GM12878 (cell line): ENCODE data around the gene ODR4. TPM values are rescaled to one million over a fixed set of nuclear protein-coding genes. Genes with fewer than 3 reads are reported as not detected.

ENCODE experiments used
- ATAC-seq: fragments of 200-7000 bp; cut with Tn5 transposase; 3 replicates; pipeline ENCODE4 v1.9.1; 2020; ENCODE audit warnings: mild to moderate bottlenecking, moderate library complexity
- BruUV-seq: library from RNA; stranded (reverse); fragments of 400-500 nt; replicated peaks from 2 replicates; lab custom pipeline; 2021; lab: Mats Ljungman, UMichigan
- CTCF ChIA-PET: fragments of 300-600 bp; sonication (Branson Sonifier 250); formaldehyde crosslinking; extraction: SDS; loops from one replicate; lab custom pipeline; 2021; ENCODE audit warnings: inconsistent platforms; lab: Yijun Ruan, JAX
- POLR2A ChIA-PET: fragments of 350-600 bp; formaldehyde crosslinking; extraction: SDS; loops from one replicate; lab custom pipeline; 2021; ENCODE audit warnings: inconsistent platforms; lab: Charles Lee
- RAD21 ChIA-PET: fragments of 300-600 bp; sonication (Branson Sonifier 250); formaldehyde crosslinking; loops from one replicate; lab custom pipeline; 2023; ENCODE audit warnings: antibody characterized with exemption; ENCODE audit not compliant: unreplicated experiment; lab: Charles Lee
- SMC1A ChIA-PET: fragments of 300-600 bp; sonication (Branson Sonifier 250); formaldehyde crosslinking; loops from one replicate; lab custom pipeline; 2023; ENCODE audit not compliant: unreplicated experiment, uncharacterized antibody; lab: Charles Lee
- DNase-seq: peaks from one replicate; pipeline ENCODE4 v3.0.0-alpha.2; 2011; ENCODE audit warnings: low read depth, low spot score
- FAIRE-seq: peaks from 3 replicates; lab custom pipeline; 2011; peaks lifted over from hg19 to GRCh38; lab: Jason Lieb, UNC
- H2AFZ ChIP-seq: 2 replicates; pipeline ENCODE4 v1.6.0; 2011; ENCODE audit warnings: low read depth, low read length, control low read depth; ENCODE audit not compliant: control insufficient read depth
- H3K27ac ChIP-seq: 2 replicates; pipeline ENCODE4 v1.5.1; 2011; ENCODE audit warnings: control low read depth; ENCODE audit not compliant: control insufficient read depth, insufficient read depth
- H3K27me3 ChIP-seq, 2 experiments: replicated peaks in 1 of 2; 2 replicates each; pipeline versions ENCODE4 v1.6.0 to v1.6.1; 2011; ENCODE audit warnings: low read length in 1 of 2; ENCODE audit not compliant: control insufficient read depth in 2 of 2, insufficient read depth in 2 of 2
- H3K36me3 ChIP-seq, 2 experiments: 2 replicates each; pipeline ENCODE4 v1.5.1; 2011; ENCODE audit warnings: low read length in 1 of 2; ENCODE audit not compliant: control insufficient read depth in 2 of 2, insufficient read depth in 2 of 2
- H3K4me1 ChIP-seq: 2 replicates; pipeline ENCODE4 v1.6.1; 2011; ENCODE audit warnings: mild to moderate bottlenecking, low read length, moderate library complexity, mixed read lengths; ENCODE audit not compliant: control insufficient read depth, insufficient read depth
- H3K4me2 ChIP-seq: 2 replicates; pipeline ENCODE4 v1.6.0; 2011; ENCODE audit warnings: control low read depth; ENCODE audit not compliant: control insufficient read depth, insufficient read depth
- H3K4me3 ChIP-seq: fragments of 200-600 bp; sonication (generic); 2 replicates; pipeline ENCODE4 v1.5.1; 2016
- H3K79me2 ChIP-seq: 2 replicates; pipeline ENCODE4 v1.6.0; 2011; ENCODE audit warnings: low read length; ENCODE audit not compliant: control insufficient read depth, insufficient read depth
- H3K9ac ChIP-seq: 2 replicates; pipeline ENCODE4 v1.8.0; 2011; ENCODE audit warnings: low read length, control low read depth, mixed read lengths; ENCODE audit not compliant: control insufficient read depth, insufficient read depth
- H3K9me3 ChIP-seq: replicated peaks from 3 replicates; pipeline ENCODE4 v1.5.1; 2011; ENCODE audit warnings: mild to moderate bottlenecking, low read length; ENCODE audit not compliant: control insufficient read depth, insufficient read depth
- H4K20me1 ChIP-seq: 2 replicates; pipeline ENCODE4 v1.6.0; 2011; ENCODE audit not compliant: control insufficient read depth, insufficient read depth
- CEBPB ChIP-seq, 2 experiments: fragments of 150-350 bp in 1 of 2; IDR thresholded peaks; 2 replicates each; pipeline ENCODE4 v1.6.1; 2012 to 2014; ENCODE audit warnings: low read depth in 2 of 2, low read length in 2 of 2, borderline replicate concordance in 1 of 2, inconsistent platforms in 1 of 2
- CHD2 ChIP-seq: IDR thresholded peaks from 2 replicates; pipeline ENCODE4 v1.6.1; 2011; ENCODE audit warnings: low read depth, low read length, improper control_type of control experiment, borderline replicate concordance
- CREB1 ChIP-seq: IDR thresholded peaks from 2 replicates; pipeline ENCODE4 v1.6.1; 2012; ENCODE audit warnings: low read depth, mild to moderate bottlenecking, inconsistent platforms
- E2F4 ChIP-seq: IDR thresholded peaks from 2 replicates; pipeline ENCODE4 v1.6.1; 2012; ENCODE audit warnings: low read depth, low read length, improper control_type of control experiment
- E2F8 ChIP-seq: fragments of 450-650 bp; IDR thresholded peaks from 2 replicates; pipeline ENCODE4 v1.6.1; 2018; ENCODE audit warnings: mild to moderate bottlenecking, low read depth, moderate library complexity; ENCODE audit not compliant: partially characterized antibody
- HCFC1 ChIP-seq: fragments of 150-350 bp; IDR thresholded peaks from 2 replicates; pipeline ENCODE4 v1.6.1; 2014; ENCODE audit warnings: low read length
- IKZF1 ChIP-seq: fragments of 450-650 bp; conservative IDR thresholded peaks from 2 replicates; pipeline ENCODE4 v1.6.1; 2017; ENCODE audit warnings: antibody characterized with exemption, mild to moderate bottlenecking
- IRF4 ChIP-seq: IDR thresholded peaks from 2 replicates; pipeline ENCODE4 v1.6.1; 2011; ENCODE audit warnings: low read depth, low read length
- MEF2A ChIP-seq: IDR thresholded peaks from 2 replicates; pipeline ENCODE4 v1.6.1; 2011; ENCODE audit warnings: low read depth, mild to moderate bottlenecking, low read length, moderate library complexity; ENCODE audit not compliant: insufficient read depth
- MTA2 ChIP-seq: fragments of 450-650 bp; IDR thresholded peaks from 2 replicates; pipeline ENCODE4 v1.6.1; 2016; ENCODE audit warnings: low read depth, mild to moderate bottlenecking, moderate library complexity
- PAX5 ChIP-seq: IDR thresholded peaks from 2 replicates; pipeline ENCODE4 v1.6.1; 2011; ENCODE audit warnings: low read depth, low read length, borderline replicate concordance
- POLR2AphosphoS2 ChIP-seq: IDR thresholded peaks from 2 replicates; pipeline ENCODE4 v1.6.1; 2011; ENCODE audit warnings: low read depth, mild to moderate bottlenecking, low read length, improper control_type of control experiment, moderate library complexity
- RAD21 ChIP-seq: IDR thresholded peaks from 2 replicates; pipeline ENCODE4 v1.6.1; 2011; ENCODE audit warnings: mild to moderate bottlenecking, low read depth, low read length, moderate library complexity; ENCODE audit not compliant: insufficient read depth
- SIN3A ChIP-seq: IDR thresholded peaks from 2 replicates; pipeline ENCODE4 v1.6.1; 2012; ENCODE audit warnings: low read depth, low read length, improper control_type of control experiment
- SMC3 ChIP-seq: IDR thresholded peaks from 2 replicates; pipeline ENCODE4 v1.6.1; 2011; ENCODE audit warnings: low read length, improper control_type of control experiment, borderline replicate concordance
- TBL1XR1 ChIP-seq: IDR thresholded peaks from 2 replicates; pipeline ENCODE4 v1.6.1; 2012; ENCODE audit warnings: low read depth, low read length, improper control_type of control experiment
- ZBTB11 ChIP-seq: fragments of 450-650 bp; formaldehyde crosslinking; IDR thresholded peaks from 2 replicates; pipeline ENCODE4 v1.5.0; 2022; ENCODE audit warnings: mild to moderate bottlenecking, missing genetic modification characterization
- WGBS: methylation state at CpG from one replicate; pipeline ENCODE4 v1.1.6; 2016; ENCODE audit warnings: low lambda C conversion rate; ENCODE audit not compliant: insufficient replicate concordance, insufficient coverage; ENCODE audit errors: missing lambda C conversion rate; 5-methylcytosine and 5-hydroxymethylcytosine counted together
- in situ Hi-C: fragments of 300-500 bp; cut with MboI; formaldehyde crosslinking; loops from 9 replicates; pipeline ENCODE4 v1.14.3; 2018; ENCODE audit warnings: mixed read lengths
- intact Hi-C: fragments of 100-400 bp; cut with micrococcal nuclease; formaldehyde crosslinking; loops from one replicate; pipeline ENCODE4 v1.14.2; 2022; ENCODE audit not compliant: unreplicated experiment
- polyA plus RNA-seq, 11 experiments: library from polyadenylated mRNA; depleted of rRNA in 4 of 11; unstranded in 6 of 11; stranded (reverse) in 5 of 11; fragments of >200 nt; fragmentation: Nextera tagmentation in 4 of 11; fragmentation: Illumina TruSeq in 1 of 11; extraction: Ambion mirVana in 4 of 11; extraction: Trizol in 1 of 11; gene quantifications; 1 replicate in 1 of 11; 2 replicates in 10 of 11; pipeline versions ENCODE4 v1.2.1 to v1.2.3, GENCODE V29; 2011 to 2016; ENCODE audit warnings: inconsistent platforms in 2 of 11, missing spikeins in 2 of 11, low read depth in 1 of 11
- total RNA-seq, 4 experiments: library from RNA; depleted of rRNA in 3 of 4; stranded (reverse); fragments of >200 nt in 3 of 4; fragmentation: Illumina TruSeq in 1 of 4; extraction: Trizol in 1 of 4; gene quantifications; 2 replicates each; pipeline versions ENCODE4 v1.2.1 to v1.2.3, GENCODE V29; 2013 to 2021

The ODR4 gene
- total and polyA plus RNA-seq, 10 of the 15 experiments (the other 5 are each of a cell fraction or from before 2014, with no cell fraction given), result 10.4 to 19.4 (median 13.3) TPM

- no TSS peak for BruUV-seq
- RAD21 ChIA-PET, result interaction anchor here (0.6 to 2.0 kb wide), 7 partner anchors 9 to 582 kb away, joined by 3 to 11 read pairs (median 5); no protein-coding TSS in a partner anchor
- CTCF ChIA-PET, result interaction anchor here (0.6 to 1.5 kb wide), 24 partner anchors 9 to 636 kb away, joined by 3 to 11 read pairs (median 4); partner anchors contain the start of genes ODR4, PTGS2 and TPR
- intact Hi-C loops (loop anchor here (1.0 to 10.0 kb wide), 2 partner anchors 200 to 582 kb away; no protein-coding TSS in a partner anchor), in situ Hi-C loops (loop anchor here (10.0 kb wide), 1 partner anchor 580 kb away; no protein-coding TSS in a partner anchor)
- no peaks in the 10 kb centered on the region for H3K4me1 ChIP-seq
- POLR2A ChIA-PET, result no interaction called here
- H3K27ac ChIP-seq, result no peak overlapping the region
- H2AFZ ChIP-seq, result no peak overlapping the region
- no peaks in the 10 kb centered on the region for H3K79me2 ChIP-seq
- ATAC-seq (peak; percentile 72), FAIRE-seq (peak; percentile 73), DNase-seq (no peak)
- H3K9me3 ChIP-seq, result no peaks in the 10 kb centered on the region
- H3K27me3 ChIP-seq, result no peaks in the 10 kb centered on the region
- H3K36me3 ChIP-seq, result peaks cover 0 to 3% of the 10 kb centered on the region in 2 experiments; a peak in 1 of 4 replicates
- no peaks in the 10 kb centered on the region for H4K20me1 ChIP-seq
- no peak overlapping the region for H3K9ac ChIP-seq
- no peak overlapping the region for H3K4me3 ChIP-seq
- WGBS, result 62% methylated on average over 5 of the region's 5 CpGs
- H3K4me2 ChIP-seq, result no peak overlapping the region
- SMC1A ChIA-PET, result interaction anchor here (0.8 to 1.5 kb wide), 11 partner anchors 9 to 591 kb away, joined by 3 to 5 read pairs (median 3); no protein-coding TSS in a partner anchor
- TF ChIP-seq RAD21 (peak; percentile 72), MTA2 (no peak), CEBPB (IDR thresholded peaks at IDR 0.05; ENCODE audit: borderline replicate concordance in 1 of 2, low read depth in 2 of 2, low read length in 2 of 2) (no peak), IKZF1 (no peak), POLR2AphosphoS2 (no peak), SIN3A (no peak), HCFC1 (no peak), CHD2 (no peak), PAX5 (no peak), SMC3 (peak; percentile 28; the same call in 1 of the 2 replicates), MEF2A (no peak), CREB1 (0 out of 2 replicates have a peak, but pooled peaks have one; percentile 34), IRF4 (0 out of 2 replicates have a peak, but pooled peaks have one; percentile 32), ZBTB11 (no peak), E2F4 (no peak), TBL1XR1 (no peak), E2F8 (no peak)
These were observed 28.9 kb downstream of the ODR4 start for GRCh38 chr1:186404454-186405051.
